ELF-1 (cell line): ENCODE data around the gene SLC6A15.
A peak's percentile ranks its signal among the peaks of the same experiment; 100 is the strongest.

Source experiments
- DNase-seq: peaks from one replicate; pipeline ENCODE4 v3.0.0-alpha.2; 2016; ENCODE audit warnings: low read depth, low spot score

The SLC6A15 gene

GRCh38 chr12:84912198-84913128 is at the start of gene SLC6A15:
TSS of gene SLC6A15 (minus strand) at chr12:84912799. CDS start at chr12:84892120, 20,679 bp downstream.
- DNase-seq = peak; percentile 82

DNA sequence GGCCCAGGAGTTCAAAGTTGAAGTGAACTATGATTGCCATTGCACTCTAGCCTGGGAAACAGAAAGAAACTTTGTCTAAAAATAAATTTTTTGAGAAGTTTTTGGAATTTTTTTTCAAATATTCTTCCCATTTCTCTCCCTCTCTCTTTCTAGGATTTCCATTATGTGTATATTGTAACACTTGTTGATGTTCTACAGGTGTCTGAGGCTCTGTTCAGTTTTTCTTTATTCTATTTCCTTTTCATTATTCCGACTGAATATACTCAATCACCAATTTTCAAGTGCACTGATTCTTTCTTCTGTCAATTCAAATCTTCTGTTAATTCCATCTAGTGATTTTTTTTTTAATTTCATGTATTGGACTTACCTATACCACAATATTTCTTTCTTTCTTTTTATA is 48.3 kb upstream of the SLC6A15 start:
- no peak for DNase-seq

DNA sequence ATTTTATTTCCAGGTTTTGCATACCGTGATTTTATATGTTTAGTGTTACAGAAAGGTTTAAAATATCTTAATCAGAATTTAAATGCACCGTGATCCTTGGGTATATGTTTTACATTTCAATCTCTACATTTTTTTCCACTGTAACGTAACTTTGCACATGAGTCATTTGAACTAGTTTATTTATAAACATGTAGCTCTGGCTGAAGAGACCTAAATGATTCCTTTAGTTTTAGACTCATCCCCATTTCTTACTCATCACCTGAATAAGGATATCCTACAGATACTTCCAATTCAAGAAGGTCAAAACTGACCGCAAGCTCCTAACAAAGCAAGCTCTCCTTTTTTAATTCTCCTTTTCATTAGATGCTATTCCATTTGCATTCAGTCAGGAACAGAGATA is 42.7 kb upstream of the SLC6A15 start:
- DNase-seq = no peak

- no peak for DNase-seq
Measured at GRCh38 chr12:84954415-84954814, 41.8 kb upstream of the SLC6A15 start.

DNA sequence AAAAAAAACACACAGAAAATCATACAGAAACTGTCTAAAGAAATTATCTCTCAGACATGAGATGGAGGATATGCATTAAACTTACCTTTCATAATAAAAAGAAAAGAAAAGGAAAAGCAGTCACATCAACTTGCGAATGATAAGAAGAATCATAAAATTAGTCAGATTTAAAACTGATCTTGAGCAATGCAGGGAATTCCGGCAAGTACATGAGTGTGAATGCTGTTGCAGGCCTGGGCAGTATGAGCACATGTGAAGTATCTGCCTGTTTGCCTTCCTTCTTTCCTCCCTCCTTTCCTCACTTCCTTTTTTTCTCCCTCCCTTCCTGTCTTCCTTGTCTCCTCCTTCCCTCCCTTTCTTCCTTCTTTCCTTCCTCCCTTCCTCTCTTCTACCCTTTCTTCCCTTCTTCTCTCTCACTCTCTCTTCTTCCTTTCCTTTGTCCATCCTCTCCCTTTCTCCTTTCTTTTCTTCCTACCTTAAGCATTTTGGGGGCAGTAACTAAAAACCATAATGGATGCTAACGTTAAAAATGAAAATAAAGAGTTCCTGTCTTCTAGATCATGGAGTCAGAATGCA is 38.5 kb upstream of the SLC6A15 start:
- DNase-seq = no peak

DNA sequence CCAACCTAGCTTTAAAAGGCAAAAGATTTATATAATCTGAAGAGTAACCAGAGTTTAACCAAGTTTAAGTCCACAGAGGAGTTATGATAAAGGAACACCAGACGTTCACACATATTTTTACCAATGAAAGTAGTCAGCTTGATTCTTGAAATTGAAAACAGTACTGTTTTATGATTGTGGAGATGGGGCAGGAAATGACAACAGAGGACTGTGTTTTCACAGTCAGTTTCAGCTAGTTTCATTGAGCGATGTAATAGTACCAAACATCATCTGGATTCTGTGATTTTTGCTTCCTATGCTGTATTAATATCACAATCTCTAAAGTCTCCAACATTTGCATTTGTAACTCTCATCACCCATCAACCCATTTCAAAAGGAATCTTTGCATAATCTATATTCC is 34.2 kb upstream of the SLC6A15 start:
- DNase-seq = no peak

DNA sequence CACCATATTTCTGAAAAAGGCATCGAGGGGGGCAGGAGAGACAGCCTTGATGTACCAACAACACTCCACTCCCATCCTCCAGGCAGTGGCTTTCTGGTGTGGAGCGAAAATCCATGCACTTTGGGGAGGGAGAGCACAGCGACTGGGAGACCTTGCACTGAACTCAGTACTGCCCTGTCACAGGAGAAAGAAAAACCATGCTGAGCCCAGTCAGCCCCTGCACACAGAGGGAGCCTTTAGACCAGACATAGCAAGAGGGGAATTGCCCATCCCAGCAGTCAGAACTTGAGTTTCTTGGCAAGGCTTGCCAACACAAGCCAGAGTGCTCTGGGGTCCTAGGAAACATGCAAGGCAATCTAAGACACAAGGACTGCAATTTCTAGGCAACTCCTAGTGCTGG is 24.8 kb upstream of the SLC6A15 start:
- DNase-seq = no peak

DNA sequence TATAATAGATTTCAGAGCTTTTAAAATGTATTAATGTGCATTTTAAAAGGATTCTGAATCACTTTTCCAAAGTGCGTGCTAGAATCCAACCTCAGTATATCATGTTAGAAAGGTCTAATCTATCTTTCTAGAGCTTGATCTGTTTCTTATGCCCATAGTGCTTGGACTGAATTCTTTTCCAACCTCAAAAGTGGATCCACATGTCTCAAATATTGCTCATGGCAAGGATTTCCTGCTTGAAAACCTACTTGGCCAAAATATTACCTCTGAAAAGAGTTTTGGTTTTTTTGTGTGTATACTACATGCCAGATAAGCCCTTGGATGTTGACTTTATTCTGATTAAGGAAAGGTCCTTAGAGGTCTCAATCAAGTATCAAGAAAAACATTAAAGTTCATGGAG is 16.9 kb upstream of the SLC6A15 start:
- DNase-seq = no peak

DNA sequence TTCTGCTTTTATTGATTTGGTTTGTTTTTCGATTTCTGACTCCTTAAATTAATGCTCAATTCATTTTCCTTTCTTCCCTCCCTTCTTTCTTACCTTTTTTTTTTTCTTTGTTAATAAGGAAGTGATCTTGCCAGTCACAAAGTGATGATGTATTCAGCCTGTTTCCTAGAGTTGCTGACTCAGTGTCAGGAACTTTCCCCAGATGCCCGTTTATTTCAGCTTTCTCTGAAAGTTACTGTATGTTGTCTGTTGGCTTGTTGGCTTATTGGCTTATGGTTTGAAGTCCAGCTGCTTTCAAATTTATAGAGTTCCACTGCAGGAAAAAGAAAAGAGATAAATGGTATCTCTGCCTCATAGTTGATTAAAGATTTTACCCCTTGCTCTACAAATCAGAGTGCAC is 12.4 kb upstream of the SLC6A15 start:
- DNase-seq = no peak

GRCh38 chr12:84922693-84923092 is 10.1 kb upstream of the SLC6A15 start:
- DNase-seq = no peak

GRCh38 chr12:84920331-84920730 is 7.7 kb upstream of the SLC6A15 start:
- no peak for DNase-seq

GRCh38 chr12:84919271-84919670 is 6.7 kb upstream of the SLC6A15 start:
- no peak for DNase-seq

GRCh38 chr12:84913129-84913515 is 523 bp upstream of the SLC6A15 start:
- peak; percentile 65 for DNase-seq

DNA sequence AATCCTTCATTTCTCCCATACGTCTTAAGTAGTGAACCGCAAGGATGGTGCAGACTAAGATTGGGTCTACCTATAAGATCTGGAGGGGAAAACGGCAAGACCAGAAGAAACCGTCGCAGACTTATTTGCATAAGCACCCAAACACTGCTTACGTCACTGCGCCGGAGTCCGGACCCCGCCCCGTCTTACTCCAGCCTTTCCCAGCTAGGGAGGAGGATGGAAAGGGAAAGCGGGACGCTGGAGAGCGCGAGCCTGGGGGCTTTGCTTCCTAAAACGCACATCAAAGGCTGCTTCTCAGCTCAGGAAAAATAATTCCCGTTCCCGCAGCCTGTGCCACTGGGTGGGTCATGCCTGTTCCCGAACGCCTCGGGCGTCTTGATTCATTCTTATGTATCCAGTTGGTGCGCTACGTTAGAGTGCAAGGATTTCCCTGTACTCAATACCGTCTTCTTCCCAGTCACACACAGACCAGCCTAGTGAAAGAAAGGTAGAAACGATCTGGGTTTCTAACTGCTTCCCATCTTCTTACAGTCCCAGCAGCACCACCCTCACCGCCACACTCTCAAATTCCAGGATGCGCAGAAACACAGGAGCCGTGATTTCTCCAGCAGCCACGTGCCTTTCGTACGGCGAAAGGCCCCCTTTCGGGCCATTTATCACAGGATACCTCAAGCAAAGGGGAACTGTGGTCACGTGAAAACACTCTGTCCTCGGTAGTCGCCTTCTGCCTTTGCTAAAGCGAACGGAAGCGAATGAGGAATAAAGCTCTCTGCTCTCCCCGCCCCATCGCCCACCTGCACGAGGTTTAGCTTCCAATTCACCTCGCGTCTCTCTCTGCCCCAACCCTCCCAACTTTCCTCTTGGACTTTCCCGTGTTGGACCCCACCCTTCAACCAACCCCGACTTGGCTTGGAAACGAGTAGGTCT is 1.1 kb downstream of the SLC6A15 start:
- DNase-seq = peak; percentile 96

GRCh38 chr12:84910549-84911241 is 1.9 kb downstream of the SLC6A15 start:
- peak; percentile 38 for DNase-seq

GRCh38 chr12:84904051-84904450 is 8.5 kb downstream of the SLC6A15 start:
- DNase-seq = no peak

- no peak for DNase-seq
Measured at GRCh38 chr12:84891106-84891838, 21.3 kb downstream of the SLC6A15 start.

- no peak for DNase-seq
Measured at GRCh38 chr12:84889818-84890217, 22.8 kb downstream of the SLC6A15 start.

- DNase-seq = no peak
Measured at GRCh38 chr12:84888861-84889260, 23.7 kb downstream of the SLC6A15 start.

- DNase-seq = no peak
Measured at GRCh38 chr12:84877340-84877739, 35.3 kb downstream of the SLC6A15 start.

DNA sequence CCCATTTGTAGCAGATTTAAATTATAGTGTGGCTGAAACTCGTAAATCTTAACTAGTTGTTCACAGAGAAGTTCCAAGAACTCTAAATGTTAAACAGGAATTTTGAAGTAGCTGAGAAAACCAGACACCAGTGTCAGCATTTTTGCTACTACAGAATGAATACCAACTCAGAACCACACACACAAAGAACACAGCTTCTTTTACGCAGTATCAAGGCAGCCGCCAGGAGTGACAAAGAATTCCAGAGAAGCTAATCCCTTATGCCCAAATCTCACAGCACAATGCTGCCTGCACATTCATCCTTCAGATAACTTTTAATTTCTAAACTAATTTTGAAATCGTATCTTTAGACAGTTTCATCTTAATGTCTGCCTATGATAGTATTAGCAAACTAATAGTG is 37.4 kb downstream of the SLC6A15 start:
- no peak for DNase-seq
